Chondrocyte (in vitro differentiated cells): ENCODE data around the gene MAN2A1. TPM values are rescaled to one million over a fixed set of nuclear protein-coding genes. Genes with fewer than 3 reads are reported as not detected.

Source experiments
- DNase-seq: peaks from one replicate; pipeline ENCODE4 v3.0.0; 2021; ENCODE audit warnings: mixed read lengths, low spot score
- H3K27ac Mint-ChIP-seq: one replicate; pipeline ENCODE4 v1.8.0; 2021; ENCODE audit warnings: mild to moderate bottlenecking, moderate library complexity, mixed read lengths; ENCODE audit not compliant: unreplicated experiment
- H3K27me3 Mint-ChIP-seq: 2 replicates; pipeline ENCODE4 v1.8.0; 2021; ENCODE audit warnings: low read depth, mixed read lengths
- H3K36me3 Mint-ChIP-seq: 2 replicates; pipeline ENCODE4 v1.8.0; 2021; ENCODE audit warnings: low read depth, mixed read lengths
- H3K4me1 Mint-ChIP-seq: 2 replicates; pipeline ENCODE4 v1.8.0; 2021; ENCODE audit warnings: low read depth, mild to moderate bottlenecking, mixed read lengths
- H3K4me3 Mint-ChIP-seq: one replicate; pipeline ENCODE4 v1.8.0; 2021; ENCODE audit warnings: mild to moderate bottlenecking, moderate library complexity, mixed read lengths; ENCODE audit not compliant: unreplicated experiment
- H3K9me3 Mint-ChIP-seq: 2 replicates; pipeline ENCODE4 v1.8.0; 2021; ENCODE audit warnings: low read depth, mixed read lengths
- total RNA-seq: library from RNA; stranded (reverse); gene quantifications from 3 replicates; pipeline ENCODE4 v1.2.1, GENCODE V29; 2021
- TF ChIP-seq, protein P1 (sequence below): fragments of 200-600 bp; sonication (generic); IDR thresholded peaks from 2 replicates; pipeline ENCODE4 v1.5.0; 2021; ENCODE audit warnings: antibody characterized with exemption, mild to moderate bottlenecking, moderate library complexity

Gene MAN2A1
- total RNA-seq, 1 donor from 2014 or later, result 75.0 TPM

DNA sequence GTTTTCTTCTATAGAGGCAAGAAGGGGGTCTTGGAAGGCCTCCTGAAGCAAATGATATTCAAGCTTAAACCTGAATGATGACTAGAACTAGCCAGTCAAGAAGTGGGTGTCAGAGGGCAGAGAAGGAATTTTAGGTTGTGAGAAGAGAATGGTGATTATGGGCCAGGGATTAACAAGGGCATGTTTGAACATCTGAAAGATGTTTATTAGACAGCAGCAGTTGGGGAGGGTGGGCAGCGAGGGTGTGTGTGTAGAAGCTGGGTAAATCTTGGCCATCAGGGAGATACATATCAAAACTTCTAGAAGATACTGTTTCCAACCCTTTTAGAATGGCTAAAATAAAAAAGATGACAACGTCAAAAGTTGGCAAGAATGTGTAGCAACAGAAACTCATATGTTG, 54.5 kb downstream of the MAN2A1 start:
- Mint-ChIP-seq H3K9me3 (peaks cover 7% of the 10 kb centered on the region), H3K27ac (peak overlapping the region; percentile 82), H3K27me3 (no peaks in the 10 kb centered on the region), H3K4me3 (peak overlapping the region; percentile 21), H3K4me1 (peaks cover 67% of the 10 kb centered on the region), H3K36me3 (peaks cover 2% of the 10 kb centered on the region)
- TF ChIP-seq, protein P1, sequence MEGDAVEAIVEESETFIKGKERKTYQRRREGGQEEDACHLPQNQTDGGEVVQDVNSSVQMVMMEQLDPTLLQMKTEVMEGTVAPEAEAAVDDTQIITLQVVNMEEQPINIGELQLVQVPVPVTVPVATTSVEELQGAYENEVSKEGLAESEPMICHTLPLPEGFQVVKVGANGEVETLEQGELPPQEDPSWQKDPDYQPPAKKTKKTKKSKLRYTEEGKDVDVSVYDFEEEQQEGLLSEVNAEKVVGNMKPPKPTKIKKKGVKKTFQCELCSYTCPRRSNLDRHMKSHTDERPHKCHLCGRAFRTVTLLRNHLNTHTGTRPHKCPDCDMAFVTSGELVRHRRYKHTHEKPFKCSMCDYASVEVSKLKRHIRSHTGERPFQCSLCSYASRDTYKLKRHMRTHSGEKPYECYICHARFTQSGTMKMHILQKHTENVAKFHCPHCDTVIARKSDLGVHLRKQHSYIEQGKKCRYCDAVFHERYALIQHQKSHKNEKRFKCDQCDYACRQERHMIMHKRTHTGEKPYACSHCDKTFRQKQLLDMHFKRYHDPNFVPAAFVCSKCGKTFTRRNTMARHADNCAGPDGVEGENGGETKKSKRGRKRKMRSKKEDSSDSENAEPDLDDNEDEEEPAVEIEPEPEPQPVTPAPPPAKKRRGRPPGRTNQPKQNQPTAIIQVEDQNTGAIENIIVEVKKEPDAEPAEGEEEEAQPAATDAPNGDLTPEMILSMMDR, result no peak
- no peak for DNase-seq

GRCh38 chr5:109748546-109748945, 58.8 kb downstream of the MAN2A1 start:
- Mint-ChIP-seq H3K27me3 (no peaks in the 10 kb centered on the region), H3K4me1 (peaks cover 38% of the 10 kb centered on the region), H3K9me3 (peaks cover 7% of the 10 kb centered on the region), H3K36me3 (peaks cover 7% of the 10 kb centered on the region), H3K27ac (peak overlapping the region; percentile 28), H3K4me3 (no peak overlapping the region)
- TF ChIP-seq, protein P1, result no peak
- no peak for DNase-seq

- Mint-ChIP-seq H3K4me3 (no peak overlapping the region), H3K9me3 (no peaks in the 10 kb centered on the region), H3K27ac (no peak overlapping the region), H3K27me3 (no peaks in the 10 kb centered on the region), H3K36me3 (peaks cover 5% of the 10 kb centered on the region), H3K4me1 (peaks cover 29% of the 10 kb centered on the region)
- no peak for DNase-seq
- TF ChIP-seq, protein P1, result no peak
Measured at GRCh38 chr5:109750463-109750862, 60.7 kb downstream of the MAN2A1 start.

DNA sequence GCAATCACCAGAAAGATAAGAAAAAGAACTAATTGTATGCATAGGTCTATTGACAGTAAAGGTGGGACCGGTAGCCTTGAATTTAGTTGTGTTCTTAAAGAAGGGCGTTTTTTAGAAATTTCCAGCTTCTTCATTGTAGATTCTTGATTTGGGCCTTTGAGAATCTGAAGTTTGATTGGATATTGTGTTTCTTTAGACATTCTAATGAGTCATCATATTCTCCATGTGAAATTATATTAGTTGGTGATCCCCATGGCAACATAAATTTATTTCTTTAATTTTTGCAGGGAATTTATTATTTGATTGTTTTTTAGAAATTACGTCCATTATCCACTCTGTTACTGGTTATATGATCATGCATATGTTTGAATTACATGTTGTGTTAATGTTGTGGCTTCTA, 63.6 kb downstream of the MAN2A1 start:
- peaks cover 17% of the 10 kb centered on the region for H3K36me3 Mint-ChIP-seq
- TF ChIP-seq, protein P1, result no peak
- no peak overlapping the region for H3K27ac Mint-ChIP-seq
- H3K27me3 Mint-ChIP-seq, result no peaks in the 10 kb centered on the region
- H3K4me3 Mint-ChIP-seq, result no peak overlapping the region
- H3K4me1 Mint-ChIP-seq, result peaks cover 25% of the 10 kb centered on the region
- peaks cover 3% of the 10 kb centered on the region for H3K9me3 Mint-ChIP-seq
- no peak for DNase-seq

DNA sequence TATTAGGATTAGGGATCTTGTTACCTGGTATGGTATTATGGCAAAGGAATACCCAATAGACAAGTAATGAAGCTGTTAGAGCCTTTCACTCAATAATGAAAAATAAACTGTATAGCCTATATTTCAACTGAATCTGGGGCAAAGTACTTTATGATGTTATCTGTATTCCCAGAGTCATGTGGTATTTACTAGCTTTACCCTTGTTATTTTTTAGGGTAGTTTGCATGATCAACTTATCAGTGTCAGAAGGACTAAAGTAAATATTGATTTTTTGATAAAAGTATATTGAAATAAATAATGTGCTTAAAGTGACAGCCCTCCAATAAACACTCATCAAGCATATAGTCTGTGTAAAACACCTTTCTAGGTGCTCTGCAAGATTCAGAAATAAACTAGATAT, 64.6 kb downstream of the MAN2A1 start:
- Mint-ChIP-seq H3K27ac (no peak overlapping the region), H3K9me3 (peaks cover 3% of the 10 kb centered on the region)

More for the DNA sequence above, 64.6 kb downstream of the MAN2A1 start:
- TF ChIP-seq, protein P1, result no peak
- Mint-ChIP-seq H3K4me3 (no peak overlapping the region), H3K4me1 (peaks cover 23% of the 10 kb centered on the region), H3K36me3 (peaks cover 17% of the 10 kb centered on the region), H3K27me3 (no peaks in the 10 kb centered on the region)
- DNase-seq, result no peak
